Measurements from ENCODE around the gene MAD2L1BP. TPM values are rescaled to one million over a fixed set of nuclear protein-coding genes. Genes with fewer than 3 reads are reported as not detected.
A peak's percentile ranks its signal among the peaks of the same experiment; 100 is the strongest.

Gene MAD2L1BP
- total RNA-seq, 2 donors from 2014 or later = 11.3 to 24.8 TPM

DNA sequence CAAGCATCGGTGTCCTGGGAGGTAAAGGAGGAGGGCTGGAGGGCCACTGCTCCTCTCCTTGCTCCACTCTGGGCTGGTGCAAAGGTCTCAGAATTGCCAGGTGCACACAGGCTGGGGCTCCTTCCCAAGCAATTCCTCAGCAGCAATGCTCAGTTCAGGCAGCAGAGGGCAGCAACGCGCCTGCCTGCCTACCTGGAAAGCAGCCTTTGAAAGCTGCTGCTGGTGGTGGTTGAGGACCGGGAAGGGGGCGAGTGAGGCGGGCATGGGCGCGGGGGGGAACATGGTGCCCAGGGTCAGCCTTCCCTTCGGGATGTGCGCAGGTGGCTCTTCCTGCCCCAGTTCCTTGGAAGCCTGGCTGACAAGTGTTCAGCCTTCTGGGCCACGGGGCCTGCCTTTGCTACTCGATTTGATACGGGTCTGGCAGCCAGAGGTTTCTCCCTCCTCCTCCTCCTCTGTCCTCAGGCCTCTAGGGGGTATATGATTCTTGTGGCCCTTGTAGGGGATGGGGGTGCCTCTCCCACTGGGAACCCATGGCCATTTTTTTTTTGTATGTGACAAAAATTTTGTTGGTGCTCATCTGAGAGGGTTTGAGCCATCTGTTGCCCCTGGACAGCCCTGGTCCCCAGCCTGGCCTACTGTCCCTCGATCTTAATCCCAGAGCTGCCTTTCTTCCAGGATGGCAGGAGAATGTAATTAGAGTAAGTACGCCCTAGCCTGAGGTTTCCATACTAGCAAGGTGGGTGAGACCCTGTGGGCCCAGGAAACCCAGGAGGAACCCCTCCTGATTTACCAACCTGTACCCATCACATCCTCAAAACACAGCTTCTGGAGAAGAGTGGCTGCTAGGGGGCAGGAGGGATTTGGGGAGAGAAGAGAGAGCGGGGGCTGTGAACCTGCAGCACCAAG, 31.9 kb downstream of the MAD2L1BP start:
- ATAC-seq (ENCODE audit: insufficient number of reproducible peaks, low FRiP score, low read depth) (no peak), DNase-seq (ENCODE audit: low spot score) (no peak)
- H3K4me3 ChIP-seq = peak overlapping the region; percentile 38
- peaks cover 11% of the 10 kb centered on the region for H3K36me3 ChIP-seq
- no peak overlapping the region for H3K27ac ChIP-seq
- peaks cover 16 to 37% of the 10 kb centered on the region in 2 donors for H3K4me1 ChIP-seq (ENCODE audit: control insufficient read depth in 1 of 2, low read depth in 2 of 2)
- no peaks in the 10 kb centered on the region for H3K9me3 ChIP-seq
- H3K27me3 ChIP-seq (replicated peaks; ENCODE audit: insufficient read depth) = no peaks in the 10 kb centered on the region
- TF ChIP-seq, protein P1, sequence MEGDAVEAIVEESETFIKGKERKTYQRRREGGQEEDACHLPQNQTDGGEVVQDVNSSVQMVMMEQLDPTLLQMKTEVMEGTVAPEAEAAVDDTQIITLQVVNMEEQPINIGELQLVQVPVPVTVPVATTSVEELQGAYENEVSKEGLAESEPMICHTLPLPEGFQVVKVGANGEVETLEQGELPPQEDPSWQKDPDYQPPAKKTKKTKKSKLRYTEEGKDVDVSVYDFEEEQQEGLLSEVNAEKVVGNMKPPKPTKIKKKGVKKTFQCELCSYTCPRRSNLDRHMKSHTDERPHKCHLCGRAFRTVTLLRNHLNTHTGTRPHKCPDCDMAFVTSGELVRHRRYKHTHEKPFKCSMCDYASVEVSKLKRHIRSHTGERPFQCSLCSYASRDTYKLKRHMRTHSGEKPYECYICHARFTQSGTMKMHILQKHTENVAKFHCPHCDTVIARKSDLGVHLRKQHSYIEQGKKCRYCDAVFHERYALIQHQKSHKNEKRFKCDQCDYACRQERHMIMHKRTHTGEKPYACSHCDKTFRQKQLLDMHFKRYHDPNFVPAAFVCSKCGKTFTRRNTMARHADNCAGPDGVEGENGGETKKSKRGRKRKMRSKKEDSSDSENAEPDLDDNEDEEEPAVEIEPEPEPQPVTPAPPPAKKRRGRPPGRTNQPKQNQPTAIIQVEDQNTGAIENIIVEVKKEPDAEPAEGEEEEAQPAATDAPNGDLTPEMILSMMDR (IDR thresholded peaks at IDR 0.05) = peak; percentile 92

DNA sequence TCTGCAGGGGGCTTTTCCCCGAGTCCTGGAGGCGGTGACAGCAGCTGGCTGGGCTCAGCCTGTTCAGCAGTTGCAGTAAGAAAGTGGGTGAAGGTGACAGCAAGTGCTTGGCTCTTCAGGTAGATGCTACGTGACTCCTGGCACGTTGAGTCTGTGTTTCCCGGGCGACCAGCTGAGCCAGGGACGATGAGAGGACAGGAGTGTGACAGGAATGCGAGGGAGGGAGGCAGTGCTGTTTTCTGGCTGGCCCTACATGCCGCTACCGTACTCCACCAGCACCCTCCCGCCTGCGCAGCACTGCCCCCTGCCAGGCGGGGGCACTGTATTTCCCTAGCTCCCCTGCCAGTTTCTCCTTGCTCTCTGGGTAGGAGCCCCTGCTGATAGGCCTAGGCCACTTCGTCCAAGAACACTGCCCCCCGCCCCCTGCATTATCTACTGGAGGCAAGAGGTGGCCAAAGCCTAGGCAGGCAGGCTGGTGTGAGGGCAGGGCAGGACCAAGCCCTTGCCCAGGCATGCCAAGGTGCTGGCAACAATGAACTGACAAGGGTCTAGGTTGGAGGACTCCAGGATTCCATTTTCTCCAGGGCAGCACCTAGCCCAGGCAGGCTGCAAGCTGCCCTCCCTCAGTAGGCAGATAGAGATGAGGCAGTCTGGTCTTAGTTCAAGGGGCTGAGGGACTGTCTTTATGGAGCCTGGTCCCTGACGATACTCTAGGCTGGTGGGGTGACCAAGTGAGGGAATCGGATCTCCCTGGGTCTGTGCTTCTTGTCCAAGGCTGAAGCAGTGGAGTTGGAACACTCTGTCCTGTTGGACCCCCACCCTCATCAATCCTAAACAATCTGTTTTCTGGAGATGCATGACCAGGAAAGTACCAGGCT, 32.8 kb downstream of the MAD2L1BP start:
- Histone ChIP-seq H3K27me3 (replicated peaks; ENCODE audit: insufficient read depth) (no peaks in the 10 kb centered on the region), H3K4me1 (ENCODE audit: control insufficient read depth in 1 of 2, low read depth in 2 of 2) (peaks cover 16 to 42% of the 10 kb centered on the region in 2 donors), H3K9me3 (no peaks in the 10 kb centered on the region), H3K36me3 (peaks cover 11% of the 10 kb centered on the region), H3K27ac (peak overlapping the region in 1 of 2 donors; percentile 35), H3K4me3 (no peak overlapping the region)
- DNase-seq (ENCODE audit: low spot score) (no peak), ATAC-seq (ENCODE audit: insufficient number of reproducible peaks, low FRiP score, low read depth) (no peak)
- TF ChIP-seq, protein P1 (IDR thresholded peaks at IDR 0.05) = peak; percentile 43

DNA sequence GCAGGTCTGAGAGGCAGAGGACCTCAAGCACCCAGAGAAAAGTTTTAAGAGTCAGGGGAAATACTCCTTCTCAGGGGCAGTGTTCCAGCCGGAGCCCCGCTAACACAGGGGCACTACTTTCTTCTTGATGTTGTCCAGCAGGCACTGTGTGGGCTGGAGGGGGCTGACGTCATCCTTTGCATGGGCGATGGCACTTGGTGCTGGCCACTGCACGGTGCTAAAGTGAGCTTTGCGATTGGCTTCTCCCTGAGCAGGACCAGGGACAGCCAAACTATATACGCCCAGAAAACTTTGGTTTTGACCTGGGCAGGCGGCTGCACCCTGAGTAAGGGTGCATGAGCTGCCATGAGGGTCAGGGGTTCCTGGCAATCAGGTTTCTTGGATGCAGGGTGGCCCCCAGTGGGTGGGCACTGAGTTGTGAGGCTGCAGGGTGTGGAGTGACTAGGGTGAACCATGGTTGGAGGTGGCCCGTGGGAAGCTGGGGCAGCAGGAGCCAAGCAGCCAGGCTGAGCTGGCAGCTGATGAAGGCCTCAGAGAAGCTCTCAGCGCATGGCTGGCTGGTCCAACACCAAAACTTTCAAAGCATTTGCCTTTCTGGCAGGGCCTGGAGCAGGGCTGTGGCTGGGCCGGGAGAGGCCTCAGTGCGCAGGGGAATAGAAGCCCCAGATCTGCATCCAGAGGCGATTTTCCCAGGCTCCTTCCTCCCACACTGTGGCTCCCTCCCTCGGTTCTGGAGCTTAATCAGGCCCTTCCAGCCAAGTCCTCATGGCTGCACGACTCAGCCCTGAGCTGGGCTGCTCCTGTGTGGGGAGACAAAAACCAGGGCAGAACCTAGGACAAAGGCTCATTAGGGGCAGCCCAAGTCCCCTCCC, 33.6 kb downstream of the MAD2L1BP start:
- peak; percentile 21 for DNase-seq (ENCODE audit: low spot score)
- Histone ChIP-seq H3K9me3 (no peaks in the 10 kb centered on the region), H3K4me1 (ENCODE audit: control insufficient read depth in 1 of 2, low read depth in 2 of 2) (peaks cover 16 to 49% of the 10 kb centered on the region in 2 donors), H3K27ac (peak overlapping the region; percentile 35 to 36), H3K36me3 (peaks cover 20% of the 10 kb centered on the region), H3K4me3 (no peak overlapping the region), H3K27me3 (replicated peaks; ENCODE audit: insufficient read depth) (no peaks in the 10 kb centered on the region)
- ATAC-seq (ENCODE audit: insufficient number of reproducible peaks, low FRiP score, low read depth) = no peak
- TF ChIP-seq, protein P1 (IDR thresholded peaks at IDR 0.05) = no peak

DNA sequence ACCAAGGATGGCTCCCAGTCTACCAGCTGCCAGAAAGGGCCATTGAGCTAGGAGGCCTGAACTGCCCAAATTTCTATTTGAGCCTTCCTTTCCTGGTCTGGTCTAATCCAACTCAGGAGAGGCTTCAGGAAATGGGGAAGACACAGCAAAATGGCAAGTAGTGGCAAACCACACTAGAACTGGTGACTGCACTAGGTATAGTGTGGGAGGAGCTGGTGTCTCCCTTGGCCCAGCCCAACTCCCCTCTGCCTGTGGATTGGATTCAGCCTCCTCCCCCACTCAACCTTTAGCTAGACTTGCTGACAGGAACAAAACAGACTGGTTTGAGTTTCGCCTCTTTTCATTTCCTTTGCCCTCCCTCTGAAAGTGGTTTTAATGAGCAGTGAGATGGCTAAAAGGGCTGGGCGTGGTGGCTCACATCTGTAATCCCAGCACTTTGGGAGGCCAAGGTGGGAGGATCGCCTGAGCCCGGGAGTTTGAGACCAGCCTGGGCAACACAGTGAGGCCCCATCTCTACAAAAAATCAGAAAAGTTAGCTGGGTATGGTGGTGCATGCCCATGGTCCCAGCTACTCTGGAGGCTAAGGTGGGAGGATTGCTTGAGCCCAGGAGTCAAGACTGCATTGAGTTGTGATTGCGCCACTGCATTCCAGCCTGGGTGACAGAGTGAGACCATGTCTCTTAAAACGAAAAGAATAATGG, 34.4 kb downstream of the MAD2L1BP start:
- no peak for ATAC-seq (ENCODE audit: insufficient number of reproducible peaks, low FRiP score, low read depth)
- Histone ChIP-seq H3K4me1 (ENCODE audit: control insufficient read depth in 1 of 2, low read depth in 2 of 2) (peaks cover 16 to 49% of the 10 kb centered on the region in 2 donors), H3K9me3 (no peaks in the 10 kb centered on the region), H3K27me3 (replicated peaks; ENCODE audit: insufficient read depth) (no peaks in the 10 kb centered on the region), H3K36me3 (peaks cover 28% of the 10 kb centered on the region), H3K4me3 (no peak overlapping the region), H3K27ac (peak overlapping the region; percentile 35 to 36)
- DNase-seq (ENCODE audit: low spot score) = no peak
- TF ChIP-seq, protein P1 (IDR thresholded peaks at IDR 0.05) = no peak

Measured in thoracic aorta (tissue), 2 donors.